NOMO-1 treated with DMSO at 0.1 percent for 48 hours (cell line): ENCODE results near the gene MAST2.
"Not testable (repeated sequence)": the region's sequence is repeated elsewhere in the genome, so short reads cannot be mapped to it uniquely, and the experiment has no call there.

Experiments
- DNase-seq: peaks from one replicate; lab custom pipeline; 2025; ENCODE audit not compliant: unreplicated experiment; lab: John Stamatoyannopoulos, UW

MAST2 gene

GRCh38 chr1:45891087-45891486, 87.7 kb downstream of the MAST2 start:
- no peak for DNase-seq

DNA sequence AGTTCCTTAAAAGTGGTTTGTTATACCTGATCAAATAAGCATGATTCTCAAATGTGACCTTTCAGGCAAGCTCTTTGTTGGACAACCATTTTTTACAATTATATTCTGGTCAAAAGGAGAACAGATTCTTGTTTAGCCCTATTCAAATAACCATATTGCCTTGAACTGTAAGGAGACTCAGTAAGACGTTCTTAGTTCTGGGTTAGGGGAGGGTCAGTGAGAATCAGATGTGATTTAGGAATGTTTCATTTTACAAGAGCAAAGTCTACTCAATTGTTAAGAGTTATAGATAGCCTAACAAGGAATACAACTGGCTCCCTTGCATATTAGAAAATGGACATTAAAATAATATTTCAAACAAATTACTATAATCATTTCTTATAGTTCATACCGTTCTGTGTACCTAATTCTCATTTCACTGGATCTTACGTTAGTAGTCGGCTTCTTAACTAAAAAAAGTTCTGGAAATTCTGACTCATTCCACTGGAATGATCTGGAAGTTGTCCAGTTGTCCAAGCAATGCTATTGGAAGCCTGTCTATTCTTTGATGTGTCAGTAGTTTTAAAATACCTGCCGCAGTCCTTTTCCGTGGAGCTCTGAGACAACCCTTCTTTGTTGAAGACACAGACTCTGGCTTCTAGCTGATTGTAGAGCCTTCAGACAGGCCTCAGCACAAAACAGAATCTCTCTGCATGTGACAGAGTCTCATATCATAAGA, 88.8 kb downstream of the MAST2 start:
- no peak for DNase-seq

DNA sequence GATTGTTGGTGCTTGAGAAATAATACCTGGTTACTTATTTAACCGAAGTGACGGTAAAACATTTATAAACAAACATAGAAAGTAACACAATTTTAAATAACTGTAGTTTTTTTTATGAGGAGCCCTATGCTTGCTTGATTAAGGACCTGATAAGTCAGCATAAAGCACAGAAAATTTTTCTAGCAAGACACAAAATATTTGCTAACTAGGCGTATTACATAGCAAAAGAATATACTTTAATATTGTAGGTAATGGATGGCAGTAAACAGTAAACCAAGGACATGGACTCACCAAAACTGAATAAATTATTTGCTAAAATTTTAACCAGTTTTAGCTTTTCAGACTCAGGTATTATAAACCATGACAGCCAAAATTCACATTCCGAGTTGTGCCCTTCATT, 90.9 kb downstream of the MAST2 start:
- DNase-seq: no peak

- DNase-seq: no peak
Observed at GRCh38 chr1:45894921-45895320, 91.5 kb downstream of the MAST2 start.

DNA sequence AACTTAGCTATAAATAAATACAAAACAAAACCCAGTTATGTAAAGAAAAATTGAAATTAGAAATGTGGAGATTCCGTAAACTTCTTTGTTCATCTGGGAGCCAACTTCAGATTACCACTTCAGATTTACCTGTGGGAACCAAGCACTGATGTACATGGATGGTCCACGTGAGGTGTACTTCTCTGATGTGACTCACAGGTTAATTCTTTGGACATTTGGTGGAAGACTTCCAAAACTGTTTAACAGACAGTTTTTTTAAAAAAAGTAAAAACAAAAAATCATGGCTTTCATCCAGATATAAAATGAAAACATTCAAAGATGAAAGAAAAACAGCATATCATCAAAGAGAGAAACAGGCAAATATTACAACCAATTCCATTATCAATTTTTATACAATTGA, 92.0 kb downstream of the MAST2 start:
- DNase-seq: no peak

DNA sequence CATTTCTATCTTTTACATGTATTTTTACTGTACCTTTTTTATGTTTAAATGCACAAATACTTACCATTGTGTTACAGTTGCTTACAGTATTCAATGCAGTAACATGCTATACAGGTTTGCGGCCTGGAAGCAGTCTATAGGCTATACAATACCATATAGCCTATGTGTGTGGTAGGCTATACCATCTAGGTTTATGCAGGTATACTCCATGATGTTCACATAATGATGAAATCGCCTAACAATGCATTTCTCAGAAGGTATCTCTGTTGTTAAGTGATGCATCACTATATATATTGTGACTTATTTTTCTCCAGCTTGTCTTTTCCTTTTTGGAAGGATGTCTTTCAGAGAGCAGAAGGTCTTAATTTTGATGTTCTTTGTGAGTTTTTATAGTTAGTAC, 103.5 kb downstream of the MAST2 start:
- no peak for DNase-seq

GRCh38 chr1:45908611-45909140, 105.3 kb downstream of the MAST2 start:
- no peak for DNase-seq

DNA sequence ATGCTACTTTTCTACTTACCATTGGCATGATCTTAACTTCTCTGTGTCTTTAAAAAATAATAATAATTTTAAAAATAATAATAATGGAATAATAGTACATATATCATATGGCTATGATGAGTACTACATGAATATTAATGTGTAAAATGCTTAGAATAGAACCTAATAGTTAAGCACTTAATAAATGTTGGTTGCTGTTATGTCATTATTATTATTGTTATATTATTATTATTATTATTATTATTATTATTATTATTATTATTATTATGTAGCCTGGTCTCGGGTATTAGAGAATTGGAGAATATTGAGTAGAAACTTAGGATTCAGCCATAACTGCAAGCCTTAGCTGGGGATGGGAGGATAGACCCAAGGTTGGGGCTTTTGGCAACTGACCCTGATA, 108.2 kb downstream of the MAST2 start:
- no peak for DNase-seq

DNA sequence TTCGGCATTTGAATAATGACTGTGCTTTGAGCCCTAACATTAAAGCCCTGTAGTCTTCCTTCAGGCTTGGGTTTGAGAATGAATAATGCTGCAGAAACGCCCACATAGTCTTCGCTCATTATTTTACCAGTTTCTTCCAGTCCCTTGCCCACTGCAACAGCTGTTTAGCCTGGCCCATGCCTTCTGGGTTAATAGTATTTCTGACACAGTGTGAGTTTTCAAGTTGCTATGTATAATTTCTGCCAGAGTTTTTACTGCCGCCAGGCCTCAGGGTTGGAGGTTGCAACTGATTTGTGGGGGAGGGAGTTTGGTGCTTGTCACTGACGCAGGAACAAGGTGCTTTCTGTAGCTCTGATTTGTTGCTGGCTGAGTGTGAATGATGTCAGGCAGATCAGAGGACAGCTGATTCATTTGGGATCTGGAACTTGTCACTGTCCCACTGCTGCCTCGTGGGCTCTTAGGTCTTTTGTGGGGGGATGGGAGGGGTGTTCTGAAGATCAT, 109.8 kb downstream of the MAST2 start:
- no peak for DNase-seq

DNA sequence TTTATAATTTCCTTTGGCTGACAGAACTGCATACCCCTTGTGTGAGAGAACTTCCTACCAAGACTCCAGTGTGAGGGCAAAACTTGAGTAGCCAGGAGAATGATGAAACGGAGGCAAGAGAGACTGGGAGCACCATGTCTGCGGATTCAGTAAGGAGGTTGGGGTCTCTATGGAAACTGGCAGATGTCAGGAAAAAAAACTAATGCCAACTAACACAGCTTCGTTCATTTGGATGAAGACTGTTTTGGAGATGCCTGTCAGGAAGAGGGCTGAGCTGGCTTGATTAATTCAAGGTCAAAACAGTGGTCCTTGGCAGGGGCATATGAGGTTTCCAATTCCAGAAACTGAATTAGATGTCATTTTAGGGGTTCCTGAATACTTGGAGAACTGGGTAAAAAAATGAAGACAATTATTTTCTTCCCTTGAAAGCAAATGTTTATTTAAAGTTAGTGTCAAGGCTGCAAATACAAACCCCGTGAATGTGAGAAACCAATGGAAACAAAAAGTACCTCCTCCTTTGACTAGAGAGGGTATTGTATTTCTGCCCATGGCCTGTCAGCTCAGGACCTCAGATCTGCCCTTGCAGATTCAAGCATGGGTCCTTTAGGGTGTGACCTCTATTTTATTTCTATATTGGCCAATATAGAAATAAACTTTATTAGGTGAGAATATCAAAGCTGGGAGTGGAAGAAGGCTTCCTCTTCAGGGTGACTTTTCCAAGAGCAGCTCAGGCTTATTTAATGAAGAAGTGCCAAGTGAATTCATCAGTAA, 110.5 kb downstream of the MAST2 start:
- no peak for DNase-seq

DNA sequence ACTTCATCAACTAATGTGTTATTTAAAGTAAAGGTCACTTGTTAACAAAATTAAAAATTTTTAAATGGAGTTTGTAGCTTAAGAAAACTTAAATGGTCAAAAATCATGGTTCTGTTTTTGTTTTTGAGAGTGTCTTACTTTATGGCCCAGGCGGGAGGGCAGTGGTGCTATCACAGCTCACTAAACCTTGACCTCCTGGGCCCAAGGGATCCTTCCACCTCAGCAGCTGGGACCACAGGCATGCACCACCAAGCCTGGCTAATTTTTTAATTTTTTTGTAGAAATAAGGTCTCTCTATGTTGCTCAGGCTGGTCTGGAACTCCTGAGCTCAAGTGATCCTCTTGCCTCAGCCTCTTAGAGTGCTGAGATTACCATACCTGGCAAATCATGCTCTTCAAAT, 111.4 kb downstream of the MAST2 start:
- no peak for DNase-seq

DNA sequence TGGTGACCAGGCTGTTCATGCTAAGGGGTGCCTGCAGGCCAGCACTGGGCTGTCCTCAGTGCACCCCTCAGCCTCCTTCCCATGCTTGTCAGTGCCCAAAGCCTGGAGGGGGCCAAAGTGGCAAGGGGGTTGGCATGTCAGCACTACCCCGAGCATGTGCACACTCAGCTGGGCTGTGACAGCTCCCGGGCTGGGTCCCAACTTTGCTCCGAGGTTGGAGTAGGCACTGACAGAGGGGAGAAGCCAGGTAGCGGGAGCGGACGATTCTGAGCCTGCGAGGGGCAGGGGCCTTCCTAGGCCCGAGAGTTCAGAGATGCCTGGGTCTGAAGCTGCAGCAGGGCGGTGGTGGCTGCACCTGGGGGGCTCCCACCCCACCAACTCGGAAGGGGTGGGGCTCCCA, 119.0 kb downstream of the MAST2 start:
- no peak for DNase-seq

DNA sequence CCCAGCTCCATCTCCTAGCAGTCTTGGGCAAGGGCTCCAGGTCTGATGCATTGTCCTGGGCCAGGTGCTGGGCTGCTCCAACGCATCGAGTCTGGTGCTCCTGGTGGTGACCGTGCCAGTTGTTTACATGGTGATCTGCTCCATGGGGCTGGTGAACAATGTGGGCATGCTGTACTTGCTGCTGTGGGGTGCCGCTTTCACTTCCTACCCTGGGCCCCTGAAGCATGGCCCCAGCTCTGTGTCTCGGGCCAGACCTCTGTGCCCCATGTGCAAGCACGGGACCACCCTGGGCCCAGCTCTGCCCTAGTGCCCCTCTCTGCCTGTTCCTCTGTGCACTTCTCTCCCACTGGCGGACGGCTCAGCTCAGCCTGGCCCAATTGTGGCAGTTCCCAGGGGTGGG, 119.4 kb downstream of the MAST2 start:
- DNase-seq: no peak

GRCh38 chr1:45923343-45923742, 119.9 kb downstream of the MAST2 start:
- no peak for DNase-seq

GRCh38 chr1:45924736-45925135, 121.3 kb downstream of the MAST2 start:
- no peak for DNase-seq

DNA sequence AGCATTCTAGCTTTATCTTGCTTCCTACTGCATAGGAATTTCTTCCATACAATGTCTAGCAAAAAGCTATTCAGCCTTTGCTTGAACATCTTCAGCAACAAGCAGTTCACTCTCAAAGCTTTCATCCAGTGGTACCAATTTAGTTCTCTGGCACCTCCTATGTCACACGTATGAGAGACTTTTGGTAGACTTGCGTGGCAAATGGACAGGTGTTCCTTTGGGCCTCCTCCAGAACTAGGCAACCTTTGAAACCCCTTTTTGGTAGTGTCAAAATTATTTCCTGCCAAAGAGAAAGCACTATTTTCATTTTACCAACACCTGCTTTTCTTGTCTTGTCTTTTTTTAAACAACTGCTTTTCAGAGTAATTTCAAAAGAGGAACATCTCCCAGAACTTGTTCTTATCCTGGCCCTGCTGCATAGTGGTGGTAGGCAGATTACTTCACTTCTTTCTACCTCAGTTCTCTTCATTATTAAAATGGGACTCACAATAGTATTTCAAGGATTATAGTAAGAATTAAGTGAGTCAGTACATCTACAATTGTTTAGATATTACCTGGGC, 122.4 kb downstream of the MAST2 start:
- DNase-seq: peak; percentile 24

DNA sequence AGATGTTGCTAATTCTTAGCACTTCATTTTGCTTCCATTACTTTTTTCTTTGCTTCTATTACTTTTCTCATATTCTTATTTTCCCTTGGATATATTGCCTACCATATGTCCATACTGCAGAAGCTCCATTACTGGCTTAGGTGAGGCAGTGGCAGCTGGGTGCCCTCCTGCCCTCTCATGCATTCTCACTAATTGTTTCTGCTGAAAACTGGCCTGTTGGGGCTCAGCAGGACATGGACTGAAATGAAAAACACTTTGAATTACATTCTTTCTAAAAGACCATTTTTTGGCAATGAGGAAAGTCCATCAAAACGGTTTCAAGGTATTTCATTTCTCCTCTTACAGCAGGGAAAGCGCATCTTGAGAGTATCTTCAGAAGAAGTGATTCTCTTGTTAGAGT, 122.9 kb downstream of the MAST2 start:
- DNase-seq: no peak

- not testable (repeated sequence) for DNase-seq
Observed at GRCh38 chr1:45927231-45927915, 124.0 kb downstream of the MAST2 start.

DNA sequence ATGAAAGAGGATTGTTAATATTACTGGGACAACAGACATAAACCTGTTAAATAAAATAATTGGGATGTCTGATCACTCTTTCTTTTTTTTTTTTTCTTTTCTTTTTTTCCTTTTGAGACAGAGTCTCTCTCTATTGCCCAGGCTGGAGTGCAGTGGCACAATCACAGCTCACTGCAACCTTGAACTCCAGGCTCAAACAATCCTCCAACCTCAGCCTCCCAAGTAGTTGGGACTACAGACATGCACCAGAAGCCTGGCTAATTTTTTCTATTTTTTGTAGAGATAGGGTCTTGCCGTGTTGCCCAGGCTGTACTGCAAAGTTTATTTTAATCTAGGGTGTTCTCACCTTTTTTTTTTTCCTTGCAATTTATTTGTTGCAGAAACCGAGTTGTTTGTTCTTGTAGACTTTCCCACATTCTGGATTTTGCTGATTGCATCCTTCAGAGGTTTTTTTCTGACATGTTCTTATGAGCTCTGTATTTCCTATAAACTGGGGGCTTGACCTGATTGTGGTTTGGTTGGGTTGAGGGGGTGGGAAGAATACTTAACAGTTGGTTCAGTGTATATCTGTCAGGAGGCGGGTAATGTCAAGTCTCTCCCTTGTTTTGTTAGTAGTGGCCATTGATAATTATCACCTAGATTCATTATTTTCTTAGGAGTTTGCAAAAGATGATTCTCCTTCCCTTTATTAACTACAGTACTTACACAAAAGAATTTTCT, 125.2 kb downstream of the MAST2 start:
- no peak for DNase-seq

- no peak for DNase-seq
Observed at GRCh38 chr1:45929257-45929687, 125.9 kb downstream of the MAST2 start.
